T-helper 1 cell (primary cell): ENCODE data around the gene ATP8A2.

Source experiments
- DNase-seq, 5 donors: peaks; one replicate each; pipeline ENCODE4 v3.0.0-alpha.2; 2012 to 2020

The ATP8A2 gene

DNA sequence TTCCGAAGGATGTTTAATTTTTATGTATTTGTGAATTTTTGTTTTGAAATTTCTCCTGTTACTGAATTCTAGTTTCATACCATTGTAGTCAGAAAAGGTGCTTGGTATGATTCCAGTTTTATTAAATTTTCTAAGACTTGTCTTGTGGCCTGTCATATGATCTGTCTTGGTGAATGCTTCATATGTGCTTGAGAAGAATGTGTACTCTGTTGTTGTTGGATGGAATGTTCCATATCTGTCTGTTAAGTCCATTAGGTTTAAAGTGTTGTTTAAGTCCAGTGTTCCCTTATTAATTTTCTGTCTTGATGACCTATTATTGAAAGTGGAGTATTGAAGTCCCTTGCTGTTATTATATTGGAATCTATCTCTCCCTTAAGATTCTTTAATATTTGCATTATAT, 273.9 kb downstream of the ATP8A2 start:
- no peak for DNase-seq

DNA sequence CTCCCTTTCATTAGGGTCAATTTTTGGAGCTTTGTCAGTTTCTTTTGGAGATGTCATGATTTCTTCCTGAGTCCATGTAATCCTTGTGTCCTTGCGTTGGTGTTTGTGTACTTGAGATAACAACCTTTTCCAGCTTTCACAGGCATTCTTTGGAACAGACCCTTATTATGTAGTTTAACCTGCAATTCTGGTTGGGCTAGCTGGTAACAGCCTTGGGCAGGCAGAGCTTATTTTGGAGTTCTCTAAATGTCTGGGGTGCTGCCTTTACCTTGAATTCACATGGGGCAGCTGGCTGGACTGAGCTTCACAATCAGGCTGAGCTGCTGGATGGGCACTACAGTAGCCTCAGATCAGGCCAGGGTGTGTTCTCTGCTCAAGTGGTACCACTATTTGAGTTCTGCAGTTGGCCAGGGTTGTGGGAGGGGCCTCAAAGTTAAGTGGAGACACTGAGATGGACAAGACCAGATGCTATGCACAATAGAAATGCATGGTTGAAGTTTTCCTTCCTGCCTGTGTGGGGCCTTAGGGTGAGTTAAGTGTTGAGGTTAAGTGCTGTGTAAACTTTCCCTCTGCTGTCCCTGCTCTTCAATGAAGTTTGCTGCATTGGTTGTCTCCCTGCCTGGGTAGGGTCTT, 277.3 kb downstream of the ATP8A2 start:
- no peak for DNase-seq

DNA sequence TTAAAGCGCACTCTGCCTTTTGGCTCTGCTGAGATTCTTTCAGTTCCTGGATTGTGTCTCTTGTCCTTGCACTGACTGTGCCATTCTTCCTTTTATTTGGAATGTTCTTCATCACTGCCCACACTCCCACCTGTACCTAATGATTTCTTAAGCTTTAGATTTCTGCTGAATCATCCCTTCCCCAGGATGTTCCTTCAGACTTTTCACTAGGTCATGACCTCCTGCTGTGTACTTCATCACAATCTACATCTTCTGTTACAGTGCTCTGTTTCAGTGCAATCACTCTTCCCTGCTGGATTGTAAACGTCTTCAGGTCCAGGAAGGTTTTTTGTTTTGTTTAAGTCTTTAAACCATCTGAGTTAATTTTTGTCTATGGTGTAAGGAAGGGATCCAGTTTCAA, 281.0 kb downstream of the ATP8A2 start:
- DNase-seq: no peak

DNA sequence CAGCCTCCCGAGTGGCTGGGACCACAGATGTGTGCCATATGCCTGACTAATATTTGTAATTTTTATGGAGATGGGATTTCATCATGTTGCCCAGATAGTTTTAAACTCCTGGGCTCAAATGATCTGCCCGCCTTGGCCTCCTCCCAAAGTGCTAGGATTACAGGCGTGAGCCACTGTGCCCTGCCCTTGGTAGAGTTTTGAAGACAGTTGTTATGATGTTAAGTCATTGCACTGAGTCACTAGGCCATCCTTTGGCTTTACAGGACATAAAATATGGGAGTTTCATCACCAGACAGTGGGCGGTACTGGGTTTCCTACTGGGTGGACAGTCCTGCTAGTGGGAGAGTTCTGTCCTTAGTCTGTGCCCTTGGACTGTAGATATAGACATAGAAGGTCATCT, 282.5 kb downstream of the ATP8A2 start:
- no peak for DNase-seq

DNA sequence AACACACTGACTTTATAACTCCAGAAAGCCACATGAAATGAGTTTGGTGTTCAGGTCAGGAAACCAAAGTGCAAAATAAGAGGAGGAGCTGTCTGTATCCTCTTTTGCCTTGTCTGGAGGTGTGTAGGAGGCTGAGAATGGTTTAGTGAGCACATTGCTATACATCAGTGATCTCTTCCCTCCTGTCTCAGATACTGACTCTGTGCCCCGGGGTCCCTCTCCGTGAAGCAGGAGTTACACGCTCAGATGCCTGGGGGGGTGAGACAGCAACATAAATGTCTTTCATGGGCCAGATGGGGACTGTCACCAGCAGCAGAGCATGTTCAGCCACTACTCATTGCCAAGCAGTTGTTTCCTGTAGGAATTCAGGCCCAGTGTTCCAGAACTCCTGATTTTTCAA, 285.4 kb downstream of the ATP8A2 start:
- DNase-seq: no peak

DNA sequence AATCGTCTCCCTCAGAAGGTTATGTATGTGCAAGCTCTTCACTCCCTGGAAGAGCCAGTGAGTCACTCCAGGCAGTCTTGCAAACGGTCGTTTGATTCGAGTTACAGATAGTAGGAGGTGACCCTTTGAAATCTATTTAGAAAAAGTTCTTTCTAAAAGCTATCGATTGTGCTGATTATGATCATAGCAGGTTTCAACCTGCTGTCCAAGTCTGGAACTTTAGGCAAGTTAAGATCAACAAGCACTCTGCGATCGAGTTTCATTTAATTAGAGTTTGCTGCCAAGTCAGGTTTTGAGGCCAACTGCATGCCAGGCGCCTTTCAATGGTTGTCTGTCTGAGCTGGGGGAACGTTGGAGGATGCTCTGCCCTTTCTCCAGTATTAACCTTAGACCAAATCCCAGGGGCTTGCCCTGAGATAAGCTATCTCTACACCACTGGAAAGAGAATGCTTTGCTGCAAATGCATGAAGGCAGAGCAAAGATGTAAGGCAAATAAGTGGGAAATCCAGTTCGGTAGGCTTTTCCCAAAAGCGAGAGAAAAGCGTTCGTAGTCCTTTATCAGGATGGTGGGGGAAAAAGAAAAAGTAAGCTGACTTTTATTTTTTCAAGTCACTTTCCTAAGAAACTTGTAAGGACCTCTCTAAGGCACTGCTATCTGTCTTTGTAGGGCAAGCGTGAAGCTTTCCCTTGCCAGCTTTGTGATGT, 287.5 kb downstream of the ATP8A2 start:
- DNase-seq: no peak

DNA sequence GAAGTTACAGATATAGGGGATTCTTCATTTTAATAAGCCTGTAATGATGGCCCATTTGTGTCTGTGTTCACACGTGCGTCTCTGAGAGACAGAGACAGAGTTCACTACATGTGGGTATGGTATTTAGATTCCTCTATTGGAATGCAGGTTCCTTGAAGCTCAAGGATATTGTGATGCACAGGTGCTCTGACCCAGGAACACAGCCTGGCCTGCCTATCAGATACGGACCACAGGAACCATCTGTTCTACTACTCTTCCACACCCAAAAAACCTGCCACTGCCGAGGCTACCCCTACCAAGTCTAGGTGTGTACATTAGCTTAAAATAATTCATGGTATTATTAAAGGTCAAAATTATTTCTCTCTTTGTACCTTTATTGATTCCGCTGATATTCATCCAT, 289.2 kb downstream of the ATP8A2 start:
- DNase-seq: no peak

DNA sequence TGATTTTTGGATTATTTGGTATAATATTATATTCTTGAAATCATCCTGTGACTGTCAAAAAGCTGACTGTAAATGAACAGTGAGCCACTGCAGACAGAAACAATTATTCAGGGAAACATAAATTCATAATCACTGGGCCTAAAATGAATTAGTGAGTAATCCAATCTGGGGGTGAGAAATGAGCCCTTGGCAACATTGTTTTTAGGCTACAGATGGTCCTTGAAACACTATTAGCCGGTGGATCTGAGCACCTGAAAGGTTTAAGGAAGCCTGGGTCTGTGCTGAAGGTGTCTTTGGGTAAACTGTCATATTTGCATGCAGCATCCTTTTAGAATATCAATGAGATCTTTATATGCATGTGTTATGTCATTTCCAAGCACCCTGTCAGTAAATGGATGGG, 290.7 kb downstream of the ATP8A2 start:
- no peak for DNase-seq

DNA sequence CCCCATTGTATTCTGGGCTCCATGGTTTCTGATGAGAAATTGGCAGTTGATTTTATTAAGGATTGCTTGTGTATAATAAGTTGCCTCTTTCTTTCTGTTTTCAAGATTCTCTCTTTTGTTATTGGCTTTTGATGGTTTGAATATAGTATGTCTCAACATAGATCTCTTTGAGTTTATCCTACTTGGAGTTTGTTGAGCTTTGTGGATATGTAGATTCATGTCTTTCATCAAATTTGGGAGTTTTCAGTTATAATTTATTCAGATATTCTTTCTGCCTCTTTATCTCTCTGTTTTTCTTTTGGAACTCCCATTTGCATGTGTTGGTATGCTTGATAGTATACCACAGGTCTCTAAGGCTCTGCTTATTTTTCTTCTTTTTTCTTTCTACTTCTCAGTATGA, 296.6 kb downstream of the ATP8A2 start:
- no peak for DNase-seq

DNA sequence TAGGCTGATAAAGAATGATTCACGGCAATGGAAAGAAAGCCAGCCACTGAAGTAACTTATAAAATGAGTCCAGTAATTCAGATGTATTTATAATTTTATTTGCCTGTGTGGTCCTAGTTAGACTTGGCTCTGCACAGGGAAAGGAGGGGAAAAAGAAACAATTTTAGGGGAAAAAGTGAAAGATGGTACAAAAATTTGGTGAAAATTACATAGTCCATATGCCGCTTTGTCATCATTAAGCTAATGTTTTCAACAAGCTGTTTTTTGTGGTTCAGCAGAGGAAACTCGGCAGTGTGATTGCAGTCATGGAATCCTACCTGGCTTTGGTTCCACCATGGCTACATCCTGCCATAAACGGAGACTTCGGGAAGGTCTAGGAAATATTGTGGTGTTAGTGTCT, 301.9 kb downstream of the ATP8A2 start:
- DNase-seq: no peak

DNA sequence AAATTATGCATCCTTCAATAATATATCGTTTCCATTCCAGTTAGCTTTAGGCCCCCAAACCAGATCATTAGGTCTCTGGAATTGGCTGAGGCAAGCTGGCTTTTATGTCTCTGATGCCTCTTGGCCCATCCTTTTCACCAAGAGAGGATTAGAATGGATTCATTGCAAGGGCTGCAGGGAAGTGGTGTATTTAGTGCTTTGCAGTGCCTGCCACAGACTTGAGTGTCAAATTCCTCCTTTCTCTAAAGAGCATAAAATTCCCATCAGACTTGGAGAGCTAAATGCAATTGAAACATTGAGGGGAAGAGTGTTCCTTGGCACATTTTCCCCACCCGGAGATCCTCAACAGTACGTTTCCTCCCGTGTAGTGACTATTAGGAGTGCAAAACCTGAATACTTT, 302.6 kb downstream of the ATP8A2 start:
- no peak for DNase-seq

DNA sequence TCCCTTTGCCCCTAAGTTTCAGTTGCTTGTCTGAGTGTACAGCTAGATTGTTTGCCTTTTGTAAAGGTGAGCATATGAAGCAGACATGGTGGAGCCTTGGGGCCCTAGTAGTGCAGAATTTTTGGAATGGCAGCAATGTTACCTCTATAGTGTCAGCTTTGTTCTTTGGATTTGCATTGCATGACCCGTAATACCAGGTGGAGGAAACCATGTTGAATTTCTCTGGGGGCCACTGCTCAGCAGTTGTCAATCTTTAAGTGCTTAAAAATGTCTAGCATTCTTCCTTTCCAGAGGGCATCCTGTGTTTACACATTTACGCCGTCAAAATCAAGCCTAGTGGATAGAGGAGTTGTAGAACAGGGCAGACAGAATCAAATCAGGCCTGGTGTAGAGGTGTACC, 303.3 kb downstream of the ATP8A2 start:
- no peak for DNase-seq

DNA sequence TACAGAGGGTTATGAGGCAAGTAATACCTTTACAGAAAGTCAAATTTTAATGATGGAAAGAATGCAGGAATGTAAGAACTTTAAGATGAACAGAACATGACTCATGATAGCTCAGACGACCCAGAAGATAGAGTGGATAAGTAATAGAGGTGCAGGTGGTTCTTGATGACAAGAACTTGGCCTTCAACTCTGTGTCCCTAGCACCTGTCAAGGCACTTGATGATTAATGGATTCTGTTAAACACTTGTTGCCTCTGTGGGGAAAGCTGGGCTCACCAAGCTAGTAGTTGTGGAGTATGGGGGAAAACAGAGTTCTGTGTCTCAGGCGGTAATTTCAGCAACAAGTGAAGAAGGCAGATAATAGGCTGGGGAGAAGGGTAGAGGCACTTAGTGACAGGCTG, 306.2 kb downstream of the ATP8A2 start:
- DNase-seq: no peak

DNA sequence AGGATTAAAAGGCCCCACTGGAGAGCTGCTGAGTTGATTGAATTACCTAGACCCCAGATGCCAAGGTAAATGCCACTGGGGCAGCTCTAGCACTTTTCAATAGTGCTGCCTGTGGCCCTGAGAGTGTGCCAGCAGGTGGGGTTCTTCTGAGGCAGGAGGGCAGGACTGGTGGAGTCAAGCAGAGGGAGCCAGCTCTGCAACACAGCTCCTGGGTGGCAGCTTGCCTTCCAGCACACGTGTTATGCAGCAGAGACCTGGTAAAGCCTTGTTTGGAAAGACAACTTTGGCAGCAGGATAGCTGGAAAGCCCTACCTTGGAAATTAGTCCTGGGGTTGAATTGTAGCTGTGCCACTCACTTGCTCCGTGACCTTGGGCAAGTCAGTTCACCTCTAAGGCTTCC, 306.6 kb downstream of the ATP8A2 start:
- no peak for DNase-seq

DNA sequence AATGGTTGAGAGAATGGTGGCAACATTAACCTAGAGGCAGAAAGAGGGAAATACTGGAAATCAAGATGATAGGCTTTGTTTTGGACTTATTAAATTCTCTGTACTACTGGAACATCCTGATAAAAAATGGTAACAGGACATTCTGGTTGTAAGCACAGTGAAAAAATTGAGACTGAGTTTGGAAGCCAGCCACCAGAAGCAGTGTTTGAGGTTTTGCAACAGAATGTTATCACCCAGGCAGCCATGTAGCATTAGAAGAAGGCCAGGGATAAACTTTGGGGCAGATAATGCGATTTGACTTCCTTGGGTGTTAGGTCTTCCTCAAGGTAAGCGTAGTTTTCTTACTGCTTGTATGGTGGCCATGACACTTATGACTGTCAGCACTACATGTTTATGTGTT, 307.4 kb downstream of the ATP8A2 start:
- DNase-seq: no peak

DNA sequence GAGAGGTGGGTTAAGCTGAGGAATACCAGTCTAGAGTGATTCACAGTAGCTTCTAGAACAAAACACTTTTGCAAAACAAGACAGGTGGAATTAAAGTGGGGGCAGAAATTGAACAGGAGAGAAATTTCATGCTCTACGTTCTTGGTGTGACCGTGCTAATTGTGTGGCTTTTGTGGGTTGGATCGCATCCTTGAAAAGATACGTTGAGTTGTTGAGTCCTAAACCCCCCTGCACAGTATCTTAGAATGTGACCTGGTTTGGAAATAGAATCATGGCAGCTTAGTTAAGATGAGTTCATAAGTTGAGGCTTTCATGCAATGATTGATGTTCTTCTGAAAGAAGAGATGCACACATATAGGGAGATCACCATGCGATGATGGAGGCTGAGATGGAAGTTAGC, 308.2 kb downstream of the ATP8A2 start:
- no peak for DNase-seq

DNA sequence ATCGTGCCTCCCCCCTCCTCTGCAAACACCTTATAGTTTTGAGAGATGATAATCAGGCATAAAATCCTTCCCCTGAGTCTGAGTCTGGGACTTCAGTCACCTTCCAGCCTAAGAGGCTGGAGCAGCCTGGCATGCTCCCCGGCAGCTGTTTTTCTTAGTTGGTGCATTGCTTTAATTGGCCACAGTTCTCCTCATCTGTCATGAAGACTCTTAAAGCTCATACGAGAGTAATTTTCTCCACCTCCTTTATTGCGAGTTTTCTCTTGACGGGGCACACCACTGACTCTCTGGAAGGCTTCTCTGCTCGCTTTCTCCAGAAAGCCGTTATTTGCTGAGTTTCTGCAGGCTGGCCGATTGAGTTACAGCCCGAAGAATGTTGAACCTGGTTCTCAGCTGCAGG, 310.5 kb downstream of the ATP8A2 start:
- DNase-seq: no peak

DNA sequence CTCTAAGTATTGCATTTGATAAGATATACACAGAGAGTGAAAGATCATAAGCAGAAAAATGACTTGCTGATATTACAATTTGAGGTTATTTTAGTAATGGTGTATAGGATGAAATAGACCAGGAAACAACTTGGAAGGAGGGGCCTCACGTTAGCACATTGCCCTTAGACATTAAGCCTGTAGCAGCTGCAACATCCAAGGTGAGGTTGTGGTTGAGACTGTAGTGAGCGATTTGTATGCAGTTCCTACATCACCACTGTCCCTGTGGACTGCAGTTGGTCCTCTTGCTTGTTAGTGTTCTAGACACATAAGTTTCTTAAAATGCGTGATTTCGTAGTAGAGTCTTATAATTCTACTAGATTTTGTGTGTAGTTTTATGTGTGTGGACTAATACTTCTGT, 311.3 kb downstream of the ATP8A2 start:
- no peak for DNase-seq

DNA sequence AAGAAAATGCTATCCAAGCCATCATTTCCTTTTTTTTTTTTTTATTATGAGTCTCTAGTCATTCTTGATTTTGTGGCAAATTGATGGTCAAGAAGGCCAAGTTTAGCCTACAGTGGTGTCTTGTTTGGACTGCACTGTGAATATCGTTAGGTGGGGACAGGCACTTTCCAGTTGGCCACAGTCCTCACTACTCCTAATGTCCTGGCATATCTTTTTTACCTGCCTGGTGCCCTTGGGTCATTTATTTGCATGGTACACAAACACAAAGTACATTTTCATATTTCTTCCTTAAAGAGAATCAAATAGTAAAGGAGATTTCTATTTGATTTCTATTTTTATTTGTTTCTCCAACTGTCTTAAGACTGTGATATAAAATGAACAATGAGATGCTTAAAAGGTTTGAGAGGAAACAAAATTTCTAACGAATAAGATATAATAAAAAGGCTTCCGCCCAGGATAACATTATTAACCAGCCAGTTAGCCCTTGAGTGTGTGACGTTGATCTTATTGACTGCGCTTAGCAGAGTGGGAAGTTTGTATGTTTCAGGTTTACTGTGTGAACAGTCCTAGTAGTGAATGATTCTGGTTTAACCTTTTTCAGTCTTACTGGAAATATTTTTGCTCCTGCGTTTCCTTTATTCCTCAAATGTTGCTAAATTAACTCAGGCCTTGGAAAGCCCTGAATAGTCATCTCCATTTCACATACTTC, 312.0 kb downstream of the ATP8A2 start:
- no peak for DNase-seq

DNA sequence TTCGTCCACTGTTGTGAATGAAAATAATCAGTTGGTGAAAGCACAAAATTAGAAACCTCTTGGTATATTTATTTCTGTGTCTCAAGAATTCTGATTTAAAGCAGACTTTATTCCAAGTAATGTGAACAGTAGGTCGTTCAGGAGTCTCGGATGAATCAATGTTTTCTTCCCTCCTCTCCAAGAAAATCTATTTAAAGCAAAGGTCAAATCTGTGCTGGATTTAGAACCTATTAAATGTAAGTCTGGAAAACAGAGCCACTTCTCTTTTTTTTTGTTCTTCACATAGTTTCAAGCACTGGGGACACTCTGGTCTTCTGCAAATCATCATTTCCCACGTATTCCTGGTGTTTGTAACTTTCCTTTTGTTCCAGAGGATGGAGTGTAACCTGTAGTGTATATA, 312.7 kb downstream of the ATP8A2 start:
- DNase-seq: no peak

DNA sequence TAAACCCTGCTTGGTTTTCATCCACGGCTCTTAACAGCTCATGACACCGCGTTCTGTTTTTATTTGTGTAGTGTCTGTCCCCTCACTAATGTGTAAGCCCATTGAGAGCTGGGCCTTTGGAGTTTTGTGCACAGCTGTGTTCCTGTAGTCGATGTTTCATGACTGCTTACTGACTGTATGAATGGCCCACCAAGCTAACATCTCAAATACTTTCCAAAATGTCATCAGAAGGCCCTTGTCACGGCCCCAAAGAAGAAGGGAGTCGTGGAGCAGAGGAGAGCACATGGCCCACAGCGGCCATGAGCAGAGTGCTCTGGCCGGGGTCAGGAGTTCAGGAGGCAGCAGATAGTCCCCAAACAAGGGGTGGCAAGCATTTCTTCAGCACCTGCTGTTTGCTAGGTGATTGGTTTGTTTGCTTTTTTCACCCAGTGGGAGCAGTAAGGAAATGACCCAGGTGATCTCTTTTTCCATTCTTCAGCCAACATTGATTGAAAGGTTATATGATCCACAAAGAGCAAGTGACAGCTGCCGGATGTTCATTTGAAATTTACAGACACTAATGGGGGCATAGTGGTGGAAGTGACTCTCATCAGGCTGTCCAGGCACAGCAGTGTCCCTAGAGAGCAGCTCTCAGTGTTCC, 315.2 kb downstream of the ATP8A2 start:
- no peak for DNase-seq

DNA sequence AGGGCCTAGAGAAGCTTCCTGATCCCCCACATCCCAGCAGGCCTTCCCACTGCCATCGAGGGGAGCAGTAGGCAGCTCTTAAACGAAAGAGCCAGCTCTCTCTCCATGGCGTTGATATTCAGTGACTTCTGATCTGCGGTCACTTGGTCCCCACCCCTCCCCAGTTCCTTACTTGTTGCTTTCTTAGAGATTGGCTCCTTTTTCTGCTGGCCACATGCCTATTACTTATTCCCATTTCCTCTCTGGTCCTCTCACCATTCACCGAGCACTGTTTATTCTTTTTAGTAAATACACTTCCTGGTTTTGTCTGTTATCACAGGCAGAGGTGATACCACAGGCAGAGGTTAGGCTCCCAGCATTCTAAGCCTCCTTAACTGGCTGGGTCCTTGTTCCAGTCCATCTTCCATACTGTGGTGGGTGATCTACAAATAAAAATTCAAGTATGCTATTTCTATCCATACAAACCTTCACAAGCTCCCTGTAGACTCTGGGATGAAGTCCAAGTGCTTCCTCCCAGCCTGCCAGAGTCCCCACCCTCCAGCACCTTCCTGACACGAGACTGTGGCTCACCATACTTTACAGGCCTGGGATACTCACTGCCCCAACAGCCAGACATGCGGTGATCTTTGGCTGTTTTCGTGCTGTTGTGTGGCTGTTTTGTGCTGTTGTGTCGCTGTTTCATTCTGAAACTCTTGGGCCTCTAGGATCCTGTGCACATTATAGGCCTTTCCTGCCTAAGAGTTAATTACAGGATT, 315.9 kb downstream of the ATP8A2 start:
- DNase-seq: no peak

DNA sequence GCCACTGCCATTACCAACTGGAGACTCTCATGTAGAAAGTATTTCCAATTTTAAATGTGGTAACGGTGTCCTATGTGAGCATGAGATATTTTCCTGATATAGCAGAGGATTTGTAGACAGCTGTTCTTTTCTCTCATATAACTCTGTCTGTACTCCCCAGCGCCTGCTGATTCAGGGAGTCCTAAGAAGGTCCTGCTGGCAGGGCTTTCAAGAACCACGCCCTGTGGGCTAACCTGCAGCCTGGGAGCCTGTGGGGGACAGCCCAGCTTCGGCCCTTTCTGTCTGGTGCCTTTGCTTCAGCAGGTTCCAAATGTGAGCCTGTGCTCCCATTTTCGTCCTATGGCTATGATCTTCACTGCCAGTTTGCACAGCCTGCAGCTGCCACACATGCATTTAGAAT, 316.8 kb downstream of the ATP8A2 start:
- no peak for DNase-seq
